Uterus (tissue), 2 donors: ENCODE data around the gene ANAPC13.
A peak's percentile ranks its signal among the peaks of the same experiment; 100 is the strongest.

Source experiments
- POLR2A ChIP-seq, 2 donors: fragments of 450-650 bp; IDR thresholded peaks; one replicate each; pipeline ENCODE4 v1.6.1; 2016; ENCODE audit warnings: antibody characterized with exemption in 2 of 2, mild to moderate bottlenecking in 1 of 2, moderate library complexity in 1 of 2
- TF ChIP-seq, protein P1 (sequence below), 4 experiments: fragments of 200-600 bp in 2 of 4; fragments of 450-650 bp in 2 of 4; sonication (generic) in 2 of 4; IDR thresholded peaks; one replicate each; pipeline ENCODE4 v1.5.1; 2016 to 2019; ENCODE audit warnings: antibody characterized with exemption in 4 of 4, mild to moderate bottlenecking in 2 of 4, moderate library complexity in 1 of 4

GRCh38 chr3:134485718-134486576, at the start of gene ANAPC13, which contains the start of gene CEP63:
- TF ChIP-seq, protein P1, sequence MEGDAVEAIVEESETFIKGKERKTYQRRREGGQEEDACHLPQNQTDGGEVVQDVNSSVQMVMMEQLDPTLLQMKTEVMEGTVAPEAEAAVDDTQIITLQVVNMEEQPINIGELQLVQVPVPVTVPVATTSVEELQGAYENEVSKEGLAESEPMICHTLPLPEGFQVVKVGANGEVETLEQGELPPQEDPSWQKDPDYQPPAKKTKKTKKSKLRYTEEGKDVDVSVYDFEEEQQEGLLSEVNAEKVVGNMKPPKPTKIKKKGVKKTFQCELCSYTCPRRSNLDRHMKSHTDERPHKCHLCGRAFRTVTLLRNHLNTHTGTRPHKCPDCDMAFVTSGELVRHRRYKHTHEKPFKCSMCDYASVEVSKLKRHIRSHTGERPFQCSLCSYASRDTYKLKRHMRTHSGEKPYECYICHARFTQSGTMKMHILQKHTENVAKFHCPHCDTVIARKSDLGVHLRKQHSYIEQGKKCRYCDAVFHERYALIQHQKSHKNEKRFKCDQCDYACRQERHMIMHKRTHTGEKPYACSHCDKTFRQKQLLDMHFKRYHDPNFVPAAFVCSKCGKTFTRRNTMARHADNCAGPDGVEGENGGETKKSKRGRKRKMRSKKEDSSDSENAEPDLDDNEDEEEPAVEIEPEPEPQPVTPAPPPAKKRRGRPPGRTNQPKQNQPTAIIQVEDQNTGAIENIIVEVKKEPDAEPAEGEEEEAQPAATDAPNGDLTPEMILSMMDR (IDR thresholded peaks at IDR 0.05), result peak in 2 of 4 experiments; percentile 8 to 10
- TF ChIP-seq POLR2A (IDR thresholded peaks at IDR 0.05), result peak; percentile 51 to 78
